ENCODE data around the gene ABTB1.

ABTB1 gene

DNA sequence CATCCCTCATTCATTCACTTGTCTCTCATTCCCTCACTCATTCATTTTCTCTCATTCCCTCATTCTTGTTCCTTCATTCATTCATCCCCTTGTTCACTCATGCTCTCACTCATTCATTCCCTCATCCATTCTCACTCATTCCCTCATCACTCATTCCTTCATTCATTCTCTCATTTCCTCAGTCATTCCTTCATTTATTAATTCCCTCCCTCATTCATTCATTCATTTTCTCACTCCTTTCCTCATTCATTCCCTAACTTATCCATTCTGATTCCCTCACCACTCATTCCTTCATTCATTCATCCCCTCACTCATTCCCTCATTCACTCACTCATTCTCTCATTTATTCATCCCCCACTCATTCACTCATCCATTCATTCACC lies 13.8 kb downstream of the ABTB1 start:
- DNase-seq (ENCODE audit: low read depth, low spot score), result no peak

DNA sequence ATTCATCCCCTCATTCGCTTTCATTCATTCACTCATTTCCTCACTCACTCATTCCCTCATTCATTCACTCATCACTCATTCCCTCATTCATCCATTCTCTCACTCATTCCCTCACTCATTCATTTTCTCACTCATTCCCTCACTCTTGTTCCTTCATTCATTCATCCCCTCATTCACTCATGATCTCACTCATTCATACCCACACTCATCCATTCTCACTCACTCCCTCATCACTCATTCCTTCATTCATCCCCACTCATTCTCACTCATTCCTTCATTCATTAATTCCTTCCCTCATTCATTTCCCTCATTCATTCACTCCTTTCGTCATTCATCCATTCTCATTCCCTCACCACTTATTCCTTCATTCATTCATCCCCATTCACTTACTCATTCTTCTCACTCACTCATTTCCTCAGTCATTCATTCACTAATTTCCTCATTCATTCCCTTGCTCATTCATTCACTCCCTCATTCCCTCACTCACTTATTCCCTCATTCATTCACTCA lies 14.5 kb downstream of the ABTB1 start:
- no peak for DNase-seq (ENCODE audit: low read depth, low spot score)

DNA sequence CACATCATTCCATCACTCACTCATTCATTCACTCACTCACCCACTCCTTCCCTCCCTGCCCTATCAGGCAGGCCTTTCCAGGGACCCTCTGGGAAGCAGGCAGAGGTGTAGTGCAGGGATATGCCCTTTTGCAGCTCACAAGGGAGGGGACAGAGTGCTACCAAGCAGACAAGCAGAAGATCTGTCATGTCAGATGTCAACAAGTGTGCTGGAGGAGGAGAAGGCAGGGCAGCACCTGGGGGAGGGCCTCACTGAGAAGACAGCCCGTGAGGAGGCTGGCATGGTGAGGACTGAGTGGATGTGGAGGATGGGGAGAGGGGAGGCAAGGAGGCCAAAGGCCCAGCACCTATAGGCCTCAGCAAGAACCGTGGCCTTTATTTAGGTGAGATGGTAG lies 15.3 kb downstream of the ABTB1 start:
- DNase-seq (ENCODE audit: low read depth, low spot score), result no peak

DNA sequence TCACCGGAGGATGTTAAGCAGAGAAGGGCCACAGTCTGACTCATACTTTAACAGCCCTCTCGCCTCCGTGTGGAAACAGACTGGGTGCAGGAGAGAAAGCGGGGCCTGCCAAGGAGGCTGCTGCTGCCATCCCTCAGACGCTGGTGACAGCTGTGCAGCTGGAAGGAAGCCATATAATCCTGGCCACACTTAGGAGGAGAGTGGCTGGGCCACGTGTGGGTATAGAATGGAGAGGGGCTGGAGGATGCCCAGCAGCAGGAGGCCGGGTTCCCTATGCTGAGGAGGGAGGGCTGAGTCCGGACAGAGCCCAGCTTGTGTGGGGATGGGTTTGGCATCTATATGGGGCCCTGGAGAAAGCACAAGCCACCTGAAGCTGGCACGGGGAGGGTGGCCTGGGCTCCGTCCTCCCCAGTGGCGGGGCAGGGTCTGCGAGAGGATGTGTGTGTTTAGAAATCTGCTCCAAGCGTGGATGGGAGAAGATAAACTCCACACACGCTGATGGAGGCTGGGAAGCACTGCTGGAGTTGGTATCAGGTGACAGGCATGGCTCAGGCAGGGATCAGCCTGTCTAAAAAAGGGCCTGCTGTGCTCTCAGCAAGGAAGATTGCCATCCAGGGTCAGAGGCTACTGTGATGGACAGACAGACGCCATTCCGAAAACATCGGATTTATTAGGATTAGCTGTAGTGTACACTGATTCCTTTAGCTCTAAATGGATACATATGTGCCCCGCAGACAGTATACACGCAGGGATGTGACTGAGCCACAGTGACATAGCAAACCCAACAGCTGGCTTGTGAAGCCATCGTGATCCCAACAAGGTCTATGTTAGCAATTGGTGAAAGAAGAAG lies 15.9 kb downstream of the ABTB1 start:
- DNase-seq (ENCODE audit: low read depth, low spot score), result peak; percentile 37

DNA sequence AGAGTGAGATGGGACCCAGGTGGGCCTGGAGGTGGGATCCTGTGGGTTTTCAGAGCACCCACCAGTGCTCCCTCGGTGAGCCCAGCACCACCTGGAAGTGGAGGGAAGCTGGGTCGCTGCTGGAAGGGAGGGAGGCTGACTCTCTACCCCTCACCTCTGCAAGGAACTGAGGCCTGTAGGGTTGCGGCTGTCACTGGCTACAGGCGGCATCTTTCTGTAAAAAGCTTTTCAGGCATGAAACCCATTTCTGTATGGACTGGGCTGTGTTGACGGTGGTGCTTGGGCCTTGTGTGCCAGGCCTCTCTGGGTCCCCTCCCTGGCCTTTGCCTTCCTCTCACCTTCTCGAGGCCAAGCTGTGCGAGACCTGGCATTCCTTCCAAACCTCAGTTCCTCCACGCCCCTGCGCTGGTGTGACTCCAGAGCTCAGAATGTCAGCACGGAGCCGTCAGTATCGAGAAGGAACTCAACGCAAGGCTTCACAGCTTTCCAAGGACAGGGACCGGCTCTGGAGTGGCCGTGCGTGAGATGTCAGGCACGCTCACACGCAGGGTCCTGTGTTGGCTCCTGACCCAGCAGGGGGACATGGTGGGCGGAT lies 16.6 kb downstream of the ABTB1 start:
- no peak for DNase-seq (ENCODE audit: low read depth, low spot score)

DNA sequence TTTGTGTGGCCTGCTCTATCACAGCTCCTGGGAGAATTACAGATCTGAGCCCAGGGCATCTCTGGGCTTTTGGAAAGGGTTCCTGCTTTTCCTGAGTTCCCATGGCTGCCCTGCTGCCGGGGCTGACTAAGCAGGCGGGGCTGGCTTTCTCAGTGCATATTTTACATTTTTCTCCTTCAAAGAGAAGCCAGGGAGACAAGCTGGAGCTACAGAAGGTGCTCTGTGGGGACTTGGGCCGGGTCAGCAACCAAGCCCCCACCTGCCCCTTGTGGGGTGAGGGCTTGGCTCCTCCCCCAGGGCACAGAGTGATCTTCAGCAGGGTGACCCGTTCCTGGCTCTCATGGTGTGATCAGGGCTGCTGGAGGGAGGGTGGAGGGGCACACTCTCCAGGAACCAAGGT lies 17.4 kb downstream of the ABTB1 start:
- peak; percentile 84 for DNase-seq (ENCODE audit: low read depth, low spot score)

DNA sequence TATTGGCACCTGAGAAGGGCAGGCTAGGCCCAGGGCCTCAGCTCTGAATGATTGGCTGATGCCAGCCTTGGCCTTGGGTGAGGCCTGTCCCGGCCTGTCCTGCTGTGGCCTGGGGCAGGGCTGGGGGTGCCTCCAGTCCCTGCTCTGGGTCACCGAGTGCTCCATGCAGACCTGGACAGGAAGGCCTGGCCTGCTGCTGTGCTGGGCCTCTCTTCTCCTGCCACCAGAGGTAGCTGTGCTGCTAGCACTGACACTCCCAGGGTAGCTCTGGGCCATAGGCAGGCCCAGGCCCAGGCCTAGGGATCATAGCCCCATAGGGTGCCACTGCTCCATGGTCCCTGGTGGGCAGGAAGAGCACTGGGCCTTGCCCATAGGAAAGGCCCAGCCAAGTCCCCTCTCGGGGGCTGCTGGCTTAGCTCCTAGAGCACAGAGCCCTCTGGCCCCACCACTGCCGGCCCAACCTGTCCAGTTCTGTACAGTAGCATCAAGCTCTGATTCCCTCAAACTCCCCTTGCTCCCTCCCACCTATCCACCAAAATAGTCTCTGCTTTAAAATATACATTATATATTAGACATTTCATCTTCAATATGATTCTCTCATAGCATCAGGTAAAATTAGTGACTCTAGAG lies 18.2 kb downstream of the ABTB1 start:
- peak; percentile 84 for DNase-seq (ENCODE audit: low read depth, low spot score)

DNA sequence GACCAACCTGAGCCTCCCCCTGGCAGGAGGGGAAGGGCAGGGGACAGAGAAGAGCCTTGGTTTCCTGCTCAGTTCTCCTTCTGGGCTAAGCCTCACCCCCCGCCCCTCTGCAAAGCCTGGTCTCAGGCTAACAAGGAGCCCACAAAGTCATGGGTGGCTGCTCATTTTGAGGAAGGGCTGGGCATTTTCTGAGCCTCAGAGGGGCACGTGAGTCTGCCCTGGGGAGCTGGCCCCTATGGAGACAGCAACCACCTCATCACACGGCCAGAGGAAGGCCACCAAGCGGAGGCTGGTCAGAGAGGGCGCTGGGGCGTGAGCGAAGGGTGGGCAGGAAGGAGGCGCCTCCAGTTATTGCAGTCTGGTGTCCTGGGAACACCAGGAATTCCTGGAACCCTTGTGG lies 18.7 kb downstream of the ABTB1 start:
- DNase-seq (ENCODE audit: low read depth, low spot score), result no peak

DNA sequence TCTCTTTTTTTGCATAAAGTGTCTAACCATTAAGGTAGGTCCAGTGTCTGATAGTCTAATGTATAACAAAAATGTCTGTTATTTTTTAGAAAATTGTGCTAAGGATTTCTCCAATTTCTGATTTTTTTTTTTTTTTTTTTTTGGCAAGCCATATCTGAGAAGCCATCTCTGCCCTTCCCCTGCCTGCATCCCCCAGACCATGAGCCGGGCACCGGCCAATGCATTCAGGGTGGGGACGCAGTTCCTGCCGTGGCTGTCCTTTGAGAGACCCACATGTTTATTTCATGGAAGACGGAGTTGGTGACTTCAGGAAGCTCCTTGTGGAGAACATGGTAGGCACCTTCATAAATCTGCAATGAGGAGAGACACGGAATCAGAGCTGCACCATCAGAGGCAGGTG lies 19.2 kb downstream of the ABTB1 start:
- DNase-seq (ENCODE audit: low read depth, low spot score), result no peak

DNA sequence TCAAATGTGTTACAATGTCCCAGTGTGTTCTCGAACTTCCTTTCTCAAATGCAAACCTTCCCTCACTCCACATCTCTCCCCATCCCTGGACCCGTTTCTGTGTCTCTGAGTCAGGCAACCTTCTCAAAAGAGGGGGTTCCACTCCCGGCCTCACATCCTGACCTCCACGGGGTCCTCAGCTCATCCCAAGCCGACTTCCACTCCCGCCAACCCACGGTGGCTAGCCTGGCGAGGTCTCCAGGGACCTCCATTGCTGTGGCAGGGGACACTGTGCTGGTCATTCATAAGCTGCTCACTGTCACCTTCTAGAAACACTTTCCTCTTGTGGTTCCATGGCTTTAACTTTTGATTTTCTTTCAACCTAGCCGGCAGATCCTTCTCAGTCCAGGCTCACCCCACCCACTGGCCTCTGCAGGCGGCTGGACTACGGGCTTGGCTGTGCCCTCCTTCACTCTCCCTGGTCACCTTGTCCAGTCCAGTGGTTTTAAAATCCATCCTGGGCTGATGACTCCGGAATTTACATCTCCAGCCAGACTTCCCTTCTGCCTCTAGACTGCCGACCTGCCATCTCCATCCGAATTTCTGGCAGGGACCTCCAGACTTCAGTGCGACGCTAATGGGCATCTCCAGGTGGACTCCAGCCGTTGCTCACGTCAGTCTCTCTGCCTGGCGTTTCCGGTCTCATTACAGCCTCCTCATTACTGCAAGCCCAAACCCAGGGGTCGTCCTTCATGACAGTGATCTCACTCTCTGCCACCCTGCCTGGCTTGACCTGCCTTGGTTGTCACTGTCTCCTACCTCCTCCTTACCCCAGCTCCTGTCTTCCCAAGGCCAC lies 20.0 kb downstream of the ABTB1 start:
- no peak for DNase-seq (ENCODE audit: low read depth, low spot score)

DNA sequence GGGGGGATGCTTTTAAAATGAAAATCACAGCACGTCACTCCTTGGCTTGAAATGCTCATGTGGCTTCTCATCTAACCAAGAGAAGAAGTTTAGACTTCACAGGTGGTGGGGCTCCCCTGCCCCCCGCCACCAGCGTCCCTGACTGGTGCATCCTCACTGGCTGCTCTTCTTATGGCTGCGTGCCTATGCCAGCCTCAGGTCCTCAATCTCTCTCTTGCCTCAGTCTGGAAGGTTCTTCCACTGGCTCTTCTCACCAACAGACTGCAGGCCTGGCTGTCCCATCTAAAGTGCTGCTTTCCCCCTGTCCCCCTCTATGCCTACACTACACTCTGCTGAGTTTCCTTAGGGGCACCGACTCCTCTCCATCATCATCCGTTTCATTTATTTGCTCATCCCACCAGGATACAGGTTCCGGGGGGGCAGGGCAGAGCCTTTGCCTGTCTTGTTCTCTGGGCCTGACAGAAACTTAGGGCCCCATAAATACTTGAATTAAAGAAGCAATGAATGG lies 20.6 kb downstream of the ABTB1 start:
- DNase-seq (ENCODE audit: low read depth, low spot score), result no peak

DNA sequence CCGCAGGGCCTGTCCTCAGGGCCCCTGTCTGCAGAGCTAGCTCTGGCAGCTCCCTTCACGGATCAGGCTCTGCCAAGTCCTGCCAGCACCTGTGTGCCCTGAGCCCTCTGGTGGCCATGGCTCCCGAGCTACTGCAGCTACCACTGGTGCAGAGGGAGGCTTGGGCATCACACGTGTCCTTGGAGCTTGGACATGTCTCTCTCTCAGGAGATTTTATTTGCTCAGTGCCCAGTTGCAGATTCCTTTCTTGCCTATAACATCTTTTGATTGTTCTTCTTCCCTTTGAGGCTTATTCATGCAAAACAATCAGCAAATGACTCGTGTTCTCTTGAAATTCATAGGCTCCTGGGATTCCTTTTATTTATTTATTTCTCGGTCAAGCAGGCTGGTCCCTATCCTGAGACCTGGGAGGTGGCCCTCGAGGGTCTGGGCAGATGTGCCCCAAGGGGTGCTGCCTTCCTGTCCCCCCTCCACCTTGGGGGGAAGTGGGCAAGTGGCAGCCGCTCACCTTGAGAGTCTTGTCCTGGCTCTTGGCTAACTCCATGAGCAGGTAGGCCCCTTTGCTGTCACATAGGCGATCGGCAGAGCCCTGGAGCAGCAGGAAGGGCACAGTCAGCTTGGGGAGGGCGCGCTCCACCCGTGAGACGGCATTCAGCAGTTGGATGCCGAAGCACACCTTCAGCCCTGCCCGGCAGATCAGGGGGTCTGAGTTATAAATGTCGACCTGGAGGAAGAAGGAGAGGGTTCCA lies 21.9 kb downstream of the ABTB1 start:
- no peak for DNase-seq (ENCODE audit: low read depth, low spot score)

DNA sequence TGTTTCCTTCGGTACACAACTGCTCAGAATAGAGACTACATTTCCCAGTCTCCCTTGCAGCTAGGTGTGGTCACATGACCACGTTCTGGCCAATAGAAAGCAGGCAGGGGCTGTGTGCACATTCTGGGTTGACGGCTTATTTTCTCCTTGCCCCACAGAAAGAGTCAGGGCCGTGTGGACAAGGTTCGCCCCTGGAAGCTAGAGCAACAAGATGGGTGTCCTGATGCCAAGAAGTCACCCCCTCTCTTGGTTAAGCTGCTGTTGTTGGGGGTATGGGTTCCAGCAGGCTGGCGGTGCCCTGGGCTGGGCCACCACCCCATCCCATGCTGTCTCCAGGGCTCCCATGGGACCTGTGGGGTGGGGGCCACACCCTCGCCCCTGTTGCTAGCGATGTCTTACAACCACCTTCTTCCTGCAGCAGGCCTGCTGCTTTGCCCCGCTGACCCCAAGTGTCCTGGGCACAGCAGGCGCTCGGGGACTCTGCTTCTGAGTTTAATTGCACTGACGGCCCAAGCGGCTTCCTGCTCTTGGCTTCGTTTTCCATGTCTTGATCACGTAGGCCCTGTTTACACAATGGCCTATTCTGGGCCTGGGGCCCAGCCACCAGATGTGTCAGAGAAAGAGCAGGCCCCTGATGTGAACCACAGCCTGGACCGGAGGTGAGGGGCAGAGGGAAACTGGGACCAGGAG lies 24.9 kb downstream of the ABTB1 start:
- peak; percentile 74 for DNase-seq (ENCODE audit: low read depth, low spot score)

DNA sequence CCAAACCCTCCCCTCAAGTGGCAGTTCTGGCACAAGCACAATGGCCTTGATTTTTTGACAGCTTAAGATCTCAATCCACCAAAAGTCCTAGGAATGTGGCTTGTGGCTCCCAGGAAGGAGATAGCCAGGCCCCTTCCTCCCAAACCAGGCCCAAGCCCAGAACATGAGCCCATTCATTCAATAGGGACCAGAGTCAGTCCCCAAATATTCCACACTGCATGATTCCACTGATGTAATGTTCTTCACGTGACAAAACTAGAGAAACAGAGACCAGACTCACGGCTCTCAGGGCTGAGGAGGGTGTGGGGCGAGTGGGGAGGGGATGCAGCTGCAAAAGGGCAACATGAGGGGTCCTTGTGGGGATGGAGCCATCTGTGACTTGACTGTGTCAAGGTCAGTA lies 25.5 kb downstream of the ABTB1 start:
- no peak for DNase-seq (ENCODE audit: low read depth, low spot score)

DNA sequence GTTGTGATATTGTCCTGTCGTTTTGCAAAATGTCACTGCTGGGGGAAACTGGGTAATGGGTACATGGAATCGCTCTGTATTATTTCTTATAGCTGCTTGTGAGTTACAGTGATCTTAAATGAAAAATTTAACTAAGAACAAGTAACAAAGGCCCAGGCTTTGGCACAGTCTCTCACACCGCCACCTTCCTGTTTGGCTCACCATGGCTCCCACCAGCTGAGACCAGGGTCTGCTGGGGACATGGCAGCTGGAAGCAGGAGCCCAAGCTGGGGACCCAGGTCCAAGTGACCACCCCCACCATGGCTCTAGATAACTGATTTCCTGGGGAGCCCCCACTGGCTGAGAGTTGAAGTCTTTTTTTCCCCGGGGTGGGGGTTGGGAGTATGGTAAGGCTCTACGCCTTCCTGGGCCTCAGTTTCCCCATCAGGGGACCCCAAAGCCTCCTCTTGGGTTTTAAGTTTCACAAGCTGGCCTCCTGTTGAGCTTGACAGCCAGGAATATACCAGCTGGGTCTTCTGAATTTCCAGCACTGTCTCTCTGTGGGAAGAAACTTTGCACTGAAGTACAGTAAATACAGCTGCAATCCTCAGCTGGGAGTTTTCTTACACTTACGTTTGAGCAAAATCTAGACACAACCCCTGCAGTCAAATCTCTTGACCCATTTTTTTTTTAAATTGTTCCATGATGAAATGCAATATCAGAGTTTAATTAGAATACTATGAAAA lies 26.1 kb downstream of the ABTB1 start:
- no peak for DNase-seq (ENCODE audit: low read depth, low spot score)

DNA sequence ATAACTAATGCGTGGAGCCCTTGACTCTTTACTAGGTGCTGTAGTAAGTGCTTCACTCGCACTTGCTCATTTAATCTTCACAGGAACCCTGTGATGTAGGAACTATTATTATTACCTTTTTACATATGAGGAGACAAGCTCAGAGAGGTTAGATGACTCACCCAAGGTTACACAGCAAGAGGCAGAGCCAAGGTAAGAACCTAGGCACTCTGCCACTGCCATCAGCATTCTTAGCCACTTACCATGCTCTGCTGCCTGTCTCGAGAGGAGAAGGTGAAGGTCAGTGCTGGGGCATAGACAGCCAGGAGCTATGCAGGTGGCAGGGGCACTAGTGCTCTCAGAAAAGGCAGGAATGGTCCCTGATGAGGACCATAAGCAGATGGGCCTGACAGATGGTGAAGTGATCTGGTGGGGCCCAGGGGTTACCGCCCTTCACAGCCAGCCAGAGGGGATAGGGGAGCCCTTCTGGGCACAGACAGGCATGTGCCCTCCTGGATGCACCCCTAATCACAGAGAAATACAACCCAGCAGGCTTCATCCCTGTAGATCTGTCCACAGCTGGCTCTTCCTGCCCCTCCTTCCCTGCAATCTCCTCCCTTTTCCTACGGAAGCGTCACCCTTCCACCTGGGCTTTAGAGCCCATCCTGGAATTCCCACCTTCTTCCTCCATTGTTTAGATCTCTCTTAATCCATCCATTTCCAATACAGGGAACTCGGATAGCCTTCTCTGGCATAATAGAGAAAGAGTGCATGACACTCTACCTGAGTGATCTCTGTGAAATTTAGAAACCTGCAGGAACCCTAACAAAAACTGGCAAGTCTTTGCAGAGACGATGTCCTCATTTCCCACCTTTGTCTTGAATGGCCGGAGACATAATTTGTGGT lies 26.9 kb downstream of the ABTB1 start:
- DNase-seq (ENCODE audit: low read depth, low spot score), result no peak

DNA sequence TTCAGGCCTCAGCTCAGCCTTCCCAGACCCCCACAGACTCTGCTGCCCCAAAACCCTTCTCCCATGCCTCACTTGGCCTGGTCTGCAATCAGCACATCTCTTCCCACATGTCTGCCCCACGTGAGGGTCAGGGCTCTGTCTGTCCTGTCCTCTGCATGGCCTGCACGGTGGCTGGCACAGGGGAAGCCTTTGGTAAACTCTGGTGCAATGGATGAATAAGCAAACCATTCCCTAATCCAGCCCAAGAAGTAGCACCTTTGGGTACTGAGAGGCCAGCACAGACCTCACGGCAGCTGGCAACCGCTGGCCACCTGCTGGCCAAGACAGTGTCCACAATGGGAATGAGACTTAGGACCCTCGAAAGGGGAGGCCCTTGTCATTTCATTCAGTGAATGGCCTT lies 27.7 kb downstream of the ABTB1 start:
- DNase-seq (ENCODE audit: low read depth, low spot score), result no peak

DNA sequence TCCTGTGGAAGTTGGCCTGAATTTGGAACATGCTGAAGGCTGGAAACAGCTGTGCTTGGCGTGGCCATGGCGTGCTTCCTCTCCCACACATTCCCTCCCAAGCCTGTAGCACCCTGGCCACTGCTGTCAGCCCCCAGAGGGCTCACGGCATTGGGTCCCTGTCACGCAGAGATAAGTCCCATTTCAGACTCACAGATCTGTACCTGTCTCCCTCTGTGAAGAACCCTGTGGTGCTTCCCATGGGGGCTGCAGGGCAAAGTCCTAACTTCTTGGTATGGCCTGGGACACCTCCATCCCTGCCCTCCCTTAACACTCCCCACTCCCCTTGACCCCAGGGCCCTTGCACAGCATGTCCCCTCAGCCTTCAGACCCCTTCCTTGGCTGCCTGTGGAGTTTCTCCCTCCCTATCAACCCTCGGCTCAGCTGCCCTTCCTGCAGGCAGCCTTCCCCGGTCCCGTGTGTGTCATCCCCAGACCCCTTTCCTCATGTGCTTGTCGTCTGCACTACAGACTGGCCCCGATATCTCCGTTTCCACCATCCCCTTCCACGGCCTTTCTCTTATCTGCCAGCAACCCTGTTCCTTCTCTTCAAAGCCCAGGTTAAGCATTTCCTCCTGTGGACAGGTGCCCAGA lies 28.6 kb downstream of the ABTB1 start:
- DNase-seq (ENCODE audit: low read depth, low spot score), result no peak

Measured in ELF-1 (cell line).